Lower leg skin (tissue), 3 donors: ENCODE results near the gene ICAM4.

Experiments
- CTCF ChIP-seq, 3 donors: fragments of 450-650 bp; IDR thresholded peaks; one replicate each; pipeline ENCODE4 v1.5.1; 2016; ENCODE audit warnings: antibody characterized with exemption in 3 of 3, mild to moderate bottlenecking in 3 of 3, moderate library complexity in 2 of 3
- POLR2A ChIP-seq, 2 donors: fragments of 450-650 bp; IDR thresholded peaks; one replicate each; pipeline ENCODE4 v1.6.1; 2016 to 2017; ENCODE audit warnings: antibody characterized with exemption in 2 of 2, mild to moderate bottlenecking in 1 of 2, moderate library complexity in 1 of 2

GRCh38 chr19:10256551-10256950 lies 30.2 kb upstream of the ICAM4 start:
- TF ChIP-seq CTCF (IDR thresholded peaks at IDR 0.05): no peak
- TF ChIP-seq POLR2A (IDR thresholded peaks at IDR 0.05): no peak
